ENCODE measurements around the gene TAF7. TPM values are rescaled to one million over a fixed set of nuclear protein-coding genes. Genes with fewer than 3 reads are reported as not detected.

TAF7 gene
- total RNA-seq, 1 experiment from 2014 or later, result 40.9 TPM

- ChIA-PET RAD21 (ENCODE audit: low non-redundant PET in 1 of 2, low total read pairs in 2 of 2, uncharacterized antibody in 2 of 2, unreplicated experiment in 2 of 2) (no interaction called here), CTCF (no interaction called here), POLR2A (no interaction called here)
- H3K27me3 ChIP-seq (ENCODE audit: insufficient read depth, low read length), result no peaks in the 10 kb centered on the region
- H3K36me3 ChIP-seq (ENCODE audit: control insufficient read depth in 1 of 2, insufficient read depth in 2 of 2, low read length in 2 of 2), result peaks cover 0 to 7% of the 10 kb centered on the region in 2 experiments; a peak in 1 of 4 replicates
- H3K4me2 ChIP-seq (ENCODE audit: low read length), result no peak overlapping the region
- H4K20me1 ChIP-seq (ENCODE audit: insufficient read depth), result no peaks in the 10 kb centered on the region
- no peak for DNase-seq (ENCODE audit: low read depth, low spot score)
- H3K9me3 ChIP-seq (ENCODE audit: control insufficient read depth in 1 of 2, insufficient read depth in 1 of 2, low read depth in 1 of 2, low read length in 2 of 2), result peaks cover 6 to 9% of the 10 kb centered on the region in 2 experiments; a peak in 3 of 4 replicates
- H3K4me1 ChIP-seq (ENCODE audit: control insufficient read depth in 1 of 2, insufficient read depth in 2 of 2, low read length in 2 of 2), result no peaks in the 10 kb centered on the region
- no peak overlapping the region for H2AFZ ChIP-seq (ENCODE audit: low read depth, low read length, poor library complexity, severe bottlenecking)
- peaks cover 15% of the 10 kb centered on the region for H3K79me2 ChIP-seq (ENCODE audit: insufficient read depth, low read length)
- H3K9ac ChIP-seq (ENCODE audit: low read length), result no peak overlapping the region
- H3K27ac ChIP-seq (ENCODE audit: low read depth, low read length), result no peak overlapping the region
- no peak for ATAC-seq
- BruUV-seq (replicated peaks), result no TSS peak
- no peak for TF ChIP-seq EZH2 (IDR thresholded peaks at IDR 0.05)
- no peak for TF ChIP-seq MAX (IDR thresholded peaks at IDR 0.05)
- TF ChIP-seq SIN3A (IDR thresholded peaks at IDR 0.05; ENCODE audit: low read depth), result no peak
- no peak for TF ChIP-seq CTCF (IDR thresholded peaks at IDR 0.05 in 2 of 3, conservative IDR thresholded peaks at IDR 0.05 in 1 of 3; ENCODE audit: borderline replicate concordance in 1 of 3, insufficient read depth in 1 of 3, low read depth in 2 of 3, low read length in 2 of 3)
- no peak for TF ChIP-seq RAD21 (IDR thresholded peaks at IDR 0.05; ENCODE audit: low read depth)
- TF ChIP-seq REST (IDR thresholded peaks at IDR 0.05; ENCODE audit: low read depth), result no peak
- no peak for TF ChIP-seq CEBPB (IDR thresholded peaks at IDR 0.05; ENCODE audit: low read depth)
- no peak for TF ChIP-seq POLR2AphosphoS5 (IDR thresholded peaks at IDR 0.05; ENCODE audit: low read depth, low read length)
- no peak for TF ChIP-seq CBX3 (IDR thresholded peaks at IDR 0.05; ENCODE audit: low read depth)
- no peak for TF ChIP-seq EGR1 (IDR thresholded peaks at IDR 0.05; ENCODE audit: low read depth)
- no peak for TF ChIP-seq ZBTB33 (IDR thresholded peaks at IDR 0.05; ENCODE audit: extremely low read depth, insufficient replicate concordance, low read length)
- TF ChIP-seq FOSL1 (IDR thresholded peaks at IDR 0.05; ENCODE audit: low read depth), result no peak
- no peak for TF ChIP-seq TCF7L2 (IDR thresholded peaks at IDR 0.05; ENCODE audit: borderline replicate concordance, extremely low read depth, insufficient read depth, insufficient read length)
- no peak for TF ChIP-seq JUND (IDR thresholded peaks at IDR 0.05)
- TF ChIP-seq ZFX (IDR thresholded peaks at IDR 0.05), result no peak
- no peak overlapping the region for H3K4me3 ChIP-seq (replicated peaks in 1 of 2; ENCODE audit: low read depth in 1 of 2, low read length in 2 of 2)
- no peaks in the 10 kb centered on the region for H3K9me2 ChIP-seq (ENCODE audit: insufficient read depth)
- intact Hi-C loops (cut with micrococcal nuclease), result no loop called here
These were observed 6.9 kb downstream of the TAF7 start for GRCh38 chr5:141313711-141314110.
